Measurements from ENCODE around the gene RNF157.

DNA sequence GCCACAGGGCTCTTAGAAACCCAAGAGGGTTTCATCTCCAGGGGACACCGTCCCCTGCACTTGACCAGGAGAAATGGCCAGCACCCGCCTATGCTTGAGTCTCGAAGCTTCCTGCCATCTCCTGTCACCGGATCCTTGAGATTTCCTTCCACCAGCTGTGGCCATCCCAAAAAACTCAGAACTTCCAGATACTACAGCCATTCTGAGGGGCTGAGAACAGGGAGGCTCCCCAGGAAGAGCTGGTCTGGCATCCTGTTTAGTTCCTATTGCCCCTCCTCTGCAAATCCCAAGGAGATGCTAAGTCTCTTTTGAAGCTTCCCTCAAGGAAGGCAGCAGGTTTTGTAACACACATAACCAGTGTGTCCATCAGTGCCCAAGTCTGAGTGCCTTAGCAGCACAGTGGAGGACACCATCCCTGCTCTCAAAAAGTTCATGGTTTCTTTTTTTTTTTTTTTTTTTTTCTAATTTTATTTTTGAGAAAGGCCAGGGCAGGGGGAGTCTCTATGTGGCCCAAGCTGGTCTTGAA lies 26.8 kb upstream of the RNF157 start:
- TF ChIP-seq, protein P1, sequence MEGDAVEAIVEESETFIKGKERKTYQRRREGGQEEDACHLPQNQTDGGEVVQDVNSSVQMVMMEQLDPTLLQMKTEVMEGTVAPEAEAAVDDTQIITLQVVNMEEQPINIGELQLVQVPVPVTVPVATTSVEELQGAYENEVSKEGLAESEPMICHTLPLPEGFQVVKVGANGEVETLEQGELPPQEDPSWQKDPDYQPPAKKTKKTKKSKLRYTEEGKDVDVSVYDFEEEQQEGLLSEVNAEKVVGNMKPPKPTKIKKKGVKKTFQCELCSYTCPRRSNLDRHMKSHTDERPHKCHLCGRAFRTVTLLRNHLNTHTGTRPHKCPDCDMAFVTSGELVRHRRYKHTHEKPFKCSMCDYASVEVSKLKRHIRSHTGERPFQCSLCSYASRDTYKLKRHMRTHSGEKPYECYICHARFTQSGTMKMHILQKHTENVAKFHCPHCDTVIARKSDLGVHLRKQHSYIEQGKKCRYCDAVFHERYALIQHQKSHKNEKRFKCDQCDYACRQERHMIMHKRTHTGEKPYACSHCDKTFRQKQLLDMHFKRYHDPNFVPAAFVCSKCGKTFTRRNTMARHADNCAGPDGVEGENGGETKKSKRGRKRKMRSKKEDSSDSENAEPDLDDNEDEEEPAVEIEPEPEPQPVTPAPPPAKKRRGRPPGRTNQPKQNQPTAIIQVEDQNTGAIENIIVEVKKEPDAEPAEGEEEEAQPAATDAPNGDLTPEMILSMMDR (IDR thresholded peaks at IDR 0.05): no peak
- TF ChIP-seq POLR2AphosphoS5 (IDR thresholded peaks at IDR 0.05; ENCODE audit: insufficient read depth in 1 of 2, low read depth in 1 of 2) (no peak), POLR2A (IDR thresholded peaks at IDR 0.05) (no peak)
